ENCODE measurements around the gene SLC29A3.
A peak's percentile ranks its signal among the peaks of the same experiment; 100 is the strongest.
"Not testable (repeated sequence)": the region's sequence is repeated elsewhere in the genome, so short reads cannot be mapped to it uniquely, and the experiment has no call there.

SLC29A3 gene

DNA sequence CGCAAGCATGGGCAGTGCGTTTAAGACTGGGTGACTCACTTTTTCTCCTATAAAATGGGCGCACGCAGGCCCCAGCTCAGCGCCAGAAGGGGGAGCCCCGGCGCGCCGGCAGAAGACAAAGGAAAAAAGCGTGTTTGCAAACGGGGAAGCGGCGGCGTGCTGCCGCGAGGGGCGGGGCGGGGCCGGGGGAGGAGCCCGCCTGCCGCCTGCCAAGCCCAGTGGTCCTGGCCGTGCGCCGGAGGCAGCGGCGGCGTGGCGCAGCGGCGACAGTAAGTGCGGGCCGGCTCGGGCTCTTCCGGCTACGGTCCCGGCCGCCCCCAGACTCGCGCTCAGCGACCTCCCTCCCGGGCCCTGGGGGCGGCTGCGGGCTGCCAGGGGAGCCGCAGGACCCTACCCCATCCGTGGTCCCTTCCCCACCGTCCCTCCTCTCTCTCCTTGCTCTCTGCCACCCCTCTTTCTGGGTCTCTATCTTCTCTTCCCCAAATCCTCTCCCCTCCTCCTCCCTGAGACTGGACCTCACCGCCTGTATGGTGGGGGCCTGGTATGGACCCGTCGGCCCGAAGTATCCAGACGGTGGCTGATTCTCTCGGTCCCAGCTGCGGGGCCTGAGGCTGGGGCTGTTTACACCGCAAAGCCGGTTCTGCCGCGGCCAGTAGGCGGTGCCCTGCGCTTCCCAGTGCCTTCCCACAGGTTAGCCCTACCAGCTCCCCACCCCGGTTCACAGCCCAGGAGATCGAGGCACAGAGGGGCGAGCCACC, at the start of gene SLC29A3:
Gene SLC29A3 (plus strand): TSS at position 218 of the 758 bp plus-strand sequence. CDS start 51 bp downstream, at position 269.
- peak; percentile 85 for DNase-seq (ENCODE audit: low spot score)

DNA sequence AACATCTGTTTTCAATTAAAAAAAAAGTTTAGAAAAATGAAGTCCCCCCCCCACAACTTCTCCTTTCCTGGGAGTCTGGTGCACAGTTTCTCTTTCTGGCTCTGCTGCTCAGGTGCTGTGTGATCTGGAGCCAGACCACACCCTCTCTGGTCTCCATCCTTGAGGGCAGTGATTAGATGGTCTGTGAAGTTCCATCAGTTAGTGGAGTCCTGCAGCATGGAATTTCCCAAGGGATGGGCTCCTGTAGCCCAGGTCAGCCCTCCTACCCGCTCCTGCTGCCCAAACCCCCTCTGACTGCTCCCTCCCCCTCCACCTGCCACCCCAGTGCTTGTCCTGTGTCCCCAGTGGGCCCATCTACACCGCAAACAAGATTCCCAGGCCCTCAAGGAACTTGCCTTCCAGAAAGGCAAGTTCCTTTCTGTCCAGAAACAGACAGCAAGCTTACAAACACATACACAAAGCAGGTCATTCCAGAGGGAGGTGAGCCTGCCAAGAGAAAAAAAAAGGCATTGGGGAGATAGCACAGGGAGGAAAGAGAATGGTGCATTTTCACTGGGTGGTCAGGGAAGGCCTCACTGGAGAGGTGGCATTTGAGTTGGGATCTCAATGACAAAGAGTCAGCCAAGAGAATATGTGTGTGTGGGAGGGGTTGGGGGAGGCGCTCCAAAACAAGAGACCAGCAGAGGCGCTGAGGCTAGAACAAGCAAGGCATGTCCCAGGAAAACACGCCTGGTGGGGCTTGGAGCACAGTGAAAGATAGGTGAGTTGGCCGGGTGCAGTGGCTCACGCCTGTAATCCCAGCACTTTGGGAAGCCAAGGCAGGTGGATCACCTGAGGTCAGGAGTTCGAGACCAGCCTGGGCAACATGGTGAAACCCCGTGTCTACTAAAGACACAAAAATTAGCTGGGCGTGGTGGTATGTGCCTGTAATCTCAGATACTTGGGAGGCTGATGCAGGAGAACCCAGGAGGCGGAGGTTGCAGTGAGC, 49.5 kb upstream of the SLC29A3 start:
- DNase-seq (ENCODE audit: low spot score), result no peak

DNA sequence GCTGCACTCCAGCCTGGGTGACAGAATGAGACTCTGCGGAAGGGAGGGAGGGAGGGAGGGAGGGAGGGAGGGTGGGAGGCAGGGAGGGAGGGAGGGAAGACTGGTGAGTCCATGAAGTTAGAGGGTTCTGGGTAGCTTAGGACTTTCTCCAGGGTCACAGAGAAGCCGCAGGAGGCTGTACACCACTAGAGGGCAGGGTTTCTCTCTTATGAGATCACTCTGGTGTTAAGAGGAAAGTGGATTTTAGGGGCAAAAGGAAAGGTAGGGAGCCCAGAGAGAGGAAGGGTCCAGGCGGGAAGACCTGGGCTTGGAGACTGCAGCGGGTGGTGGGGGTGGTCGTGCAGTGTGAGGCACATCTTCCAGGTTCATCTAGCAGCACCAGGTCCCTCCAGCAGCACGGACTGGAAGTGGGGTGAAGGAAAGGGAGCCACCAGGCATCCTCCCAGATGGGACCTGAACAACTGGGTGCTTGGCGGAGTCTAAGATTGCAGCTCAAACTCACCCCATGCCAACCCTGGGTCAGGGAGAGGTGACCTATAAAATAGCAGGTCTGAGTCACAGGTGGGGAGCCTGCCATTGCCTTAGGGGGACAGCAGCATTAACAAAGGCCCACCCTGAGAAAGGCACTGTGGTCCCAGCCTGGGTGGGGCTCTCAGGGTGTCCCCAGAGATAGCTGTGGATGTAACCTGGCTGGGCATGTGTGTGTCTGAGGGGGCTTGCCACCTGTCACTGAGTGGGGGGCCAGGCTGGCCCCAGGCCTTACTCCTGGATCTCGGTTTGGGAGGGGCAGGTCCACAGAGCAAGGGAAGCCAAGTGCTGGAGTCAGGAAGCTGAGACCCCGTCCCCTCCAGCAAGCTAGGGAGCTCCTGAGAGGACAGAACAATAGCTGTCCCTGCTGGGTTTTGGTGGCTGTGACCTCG, 48.5 kb upstream of the SLC29A3 start:
- peak; percentile 56 for DNase-seq (ENCODE audit: low spot score)

DNA sequence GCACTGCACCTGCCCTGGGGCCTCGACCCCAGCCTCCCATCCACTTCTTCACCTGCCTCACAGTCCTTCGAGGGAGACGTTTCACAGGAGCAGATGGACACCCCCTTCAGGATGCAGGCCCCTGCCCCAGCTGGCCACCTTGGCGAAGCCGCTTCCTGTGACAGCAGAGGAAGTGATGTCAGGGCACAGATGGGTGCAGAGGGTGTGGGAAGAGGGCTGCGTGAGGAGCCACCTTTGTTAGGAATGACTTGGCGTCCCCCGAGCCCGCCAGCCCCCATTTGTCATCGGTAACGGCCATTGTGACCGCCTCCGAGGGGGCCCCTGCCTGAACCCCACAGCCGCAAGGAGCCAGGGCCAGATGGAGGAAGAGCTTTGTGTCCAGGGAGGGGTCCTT, 47.4 kb upstream of the SLC29A3 start:
- DNase-seq (ENCODE audit: low spot score), result no peak

DNA sequence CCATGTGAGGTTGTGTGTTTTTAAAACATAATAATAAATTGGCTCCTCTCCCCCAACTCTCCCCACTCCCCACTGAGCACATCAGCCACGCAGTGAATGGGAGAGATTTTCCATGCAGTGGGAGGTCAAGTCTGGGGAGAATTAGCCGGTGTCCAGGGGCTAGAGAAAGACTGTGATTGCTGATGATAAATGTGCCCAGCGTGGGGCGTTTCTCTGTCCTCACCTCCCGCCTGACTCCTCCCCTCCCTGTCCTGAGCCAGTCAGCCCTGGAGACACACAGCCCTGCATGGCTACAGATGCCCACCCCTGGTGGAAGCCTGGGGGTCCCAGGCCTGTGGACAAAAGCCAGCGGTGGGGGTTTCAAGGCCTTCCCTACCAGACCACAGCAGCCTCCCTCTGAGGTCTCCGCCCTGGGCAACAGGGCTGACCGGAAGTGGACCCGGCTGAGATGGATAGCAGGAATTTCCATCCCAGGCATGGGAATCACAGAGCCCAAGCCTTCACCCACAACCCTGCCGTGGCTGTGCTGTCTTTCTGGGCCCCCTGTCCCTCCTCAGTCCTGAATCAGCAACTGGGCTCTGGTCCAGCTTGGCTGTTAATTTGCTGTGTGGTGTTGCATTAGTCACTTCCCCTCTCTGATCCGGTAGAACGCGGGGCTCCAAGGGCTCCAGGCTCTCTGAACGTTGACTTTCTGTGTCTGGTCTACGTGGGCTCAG, 46.8 kb upstream of the SLC29A3 start:
- DNase-seq (ENCODE audit: low spot score), result peak; percentile 52

DNA sequence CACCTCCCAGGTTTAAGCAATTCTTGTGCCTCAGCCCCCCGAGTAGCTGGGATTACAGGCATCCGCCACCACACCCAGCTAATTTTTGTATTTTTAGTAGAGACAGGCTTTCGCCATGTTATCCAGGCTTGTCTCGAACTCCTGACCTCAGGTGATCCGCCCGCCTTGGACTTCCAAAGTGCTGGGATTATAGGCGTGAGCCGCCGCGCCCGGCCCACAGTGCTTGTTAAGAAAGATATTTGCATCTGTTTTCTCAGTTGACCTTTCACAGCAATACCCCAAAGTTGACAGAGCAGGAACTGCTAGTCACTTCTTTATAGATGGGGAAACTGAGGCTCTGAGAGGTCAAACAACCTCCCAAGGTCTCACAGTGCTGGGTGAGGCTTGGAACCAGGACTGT, 46.1 kb upstream of the SLC29A3 start:
- not testable (repeated sequence) for DNase-seq (ENCODE audit: low spot score)

DNA sequence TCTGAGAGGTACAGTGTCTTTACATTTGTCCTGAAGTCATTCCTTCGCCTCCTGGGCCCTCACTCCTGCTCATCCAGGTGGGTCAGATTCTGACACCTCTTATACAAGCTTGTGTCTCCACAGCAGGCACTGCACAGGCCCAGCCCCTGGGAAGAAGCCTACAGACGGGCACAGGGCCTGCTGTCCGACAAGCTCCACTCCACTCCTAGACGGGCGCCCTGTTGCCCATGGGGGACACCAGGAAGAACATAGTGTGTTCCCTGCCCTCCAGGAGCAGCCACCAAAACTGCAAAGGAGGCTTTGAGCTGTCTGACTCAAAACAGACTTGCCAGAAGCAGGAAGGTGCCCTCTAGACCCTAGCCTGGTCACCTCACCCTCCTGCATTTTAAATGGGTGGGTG, 45.6 kb upstream of the SLC29A3 start:
- no peak for DNase-seq (ENCODE audit: low spot score)

DNA sequence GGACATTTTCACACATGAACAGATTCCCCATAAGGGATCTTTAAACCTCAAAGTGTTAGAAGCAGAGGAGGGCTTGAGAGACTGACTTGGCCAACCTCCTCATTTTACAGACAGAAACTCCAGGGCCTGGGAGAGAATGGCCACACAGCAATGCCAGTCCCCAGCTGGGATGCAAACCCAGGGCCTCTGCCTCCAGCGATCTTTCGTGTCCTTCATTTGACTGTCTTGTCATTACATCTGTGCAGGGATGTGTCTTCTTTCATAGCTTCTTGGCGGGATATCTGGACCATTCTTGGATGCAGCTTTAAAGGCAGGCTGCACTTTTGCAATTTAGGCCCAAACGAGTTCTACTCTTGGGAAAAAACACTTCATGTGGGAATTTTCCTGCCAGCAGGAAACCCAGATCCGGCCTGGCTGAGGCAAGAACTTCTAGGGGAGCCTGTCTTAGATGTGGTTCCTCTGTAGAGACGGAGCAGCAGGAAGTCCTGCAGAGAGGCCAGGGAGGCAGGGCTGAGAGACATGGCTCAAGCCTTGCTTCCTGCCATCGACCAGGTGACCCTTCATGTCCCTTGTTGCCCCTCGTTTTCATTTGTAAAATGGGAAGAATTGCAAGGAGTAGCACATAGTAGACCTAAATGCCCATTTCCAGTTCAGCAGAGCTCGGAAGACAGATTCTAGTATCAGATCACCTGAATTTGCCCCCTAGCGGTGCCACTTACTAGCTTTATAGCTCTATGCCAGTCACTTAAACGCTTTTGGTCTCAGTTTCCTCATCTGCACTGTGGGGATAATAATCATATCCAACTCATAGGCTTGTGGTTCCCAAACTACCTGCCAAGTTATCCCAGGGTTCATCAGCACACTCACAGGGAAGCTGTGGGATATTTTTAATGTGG, 43.9 kb upstream of the SLC29A3 start:
- DNase-seq (ENCODE audit: low spot score), result no peak

DNA sequence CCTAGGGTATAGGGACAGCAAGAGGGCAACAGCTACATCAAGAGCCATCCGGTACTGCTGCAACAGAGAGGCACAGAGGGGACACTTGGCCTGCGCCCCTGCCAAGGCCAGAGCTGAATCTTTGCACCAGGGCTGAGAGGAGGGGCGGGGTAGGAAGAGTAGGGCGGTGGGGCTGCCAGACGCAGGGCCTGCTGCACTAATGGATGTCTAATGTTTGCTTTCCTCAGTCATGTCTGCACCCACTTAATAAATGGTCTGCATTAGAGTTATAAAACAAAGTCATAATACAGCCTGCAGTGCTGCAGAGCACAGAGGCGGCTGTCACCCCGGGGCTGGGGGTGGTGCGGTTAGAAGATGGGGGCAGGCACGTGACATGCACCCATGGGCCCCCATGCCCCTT, 42.2 kb upstream of the SLC29A3 start:
- no peak for DNase-seq (ENCODE audit: low spot score)

DNA sequence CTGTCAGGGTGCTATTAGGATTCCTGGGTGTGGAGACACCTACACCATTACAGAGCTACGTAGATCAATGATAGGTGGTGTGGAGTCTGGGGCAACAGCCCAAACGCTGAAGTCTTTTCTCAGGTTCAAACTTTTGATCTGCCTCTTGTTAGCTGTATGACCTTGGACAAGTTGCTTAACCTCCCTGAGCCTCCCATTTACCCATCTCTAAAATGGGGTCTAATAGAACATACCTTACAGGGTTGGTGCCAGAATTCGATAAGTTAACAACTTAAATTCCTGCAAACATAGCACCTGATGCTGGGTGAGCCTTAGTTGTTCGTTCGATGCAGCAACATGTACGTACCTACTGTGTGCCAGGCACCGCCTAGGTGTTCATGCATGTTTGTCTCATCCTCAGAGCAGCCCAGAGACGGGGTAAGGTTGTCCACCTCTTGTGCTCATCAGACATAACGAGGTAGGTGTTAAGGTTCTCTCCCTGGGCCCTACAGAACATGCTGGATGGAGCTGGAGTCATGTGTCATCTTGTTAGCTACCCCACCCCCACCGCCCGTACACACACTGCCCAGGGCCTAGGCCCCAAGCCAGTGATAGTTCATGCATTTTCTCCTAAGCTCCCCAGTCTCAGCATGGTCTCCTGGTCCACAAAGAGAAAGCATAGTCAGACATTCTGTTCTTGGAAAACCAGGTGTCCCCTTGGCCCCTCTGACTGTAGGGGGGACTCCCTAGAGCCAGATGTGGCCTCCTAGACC, 41.0 kb upstream of the SLC29A3 start:
- no peak for DNase-seq (ENCODE audit: low spot score)

DNA sequence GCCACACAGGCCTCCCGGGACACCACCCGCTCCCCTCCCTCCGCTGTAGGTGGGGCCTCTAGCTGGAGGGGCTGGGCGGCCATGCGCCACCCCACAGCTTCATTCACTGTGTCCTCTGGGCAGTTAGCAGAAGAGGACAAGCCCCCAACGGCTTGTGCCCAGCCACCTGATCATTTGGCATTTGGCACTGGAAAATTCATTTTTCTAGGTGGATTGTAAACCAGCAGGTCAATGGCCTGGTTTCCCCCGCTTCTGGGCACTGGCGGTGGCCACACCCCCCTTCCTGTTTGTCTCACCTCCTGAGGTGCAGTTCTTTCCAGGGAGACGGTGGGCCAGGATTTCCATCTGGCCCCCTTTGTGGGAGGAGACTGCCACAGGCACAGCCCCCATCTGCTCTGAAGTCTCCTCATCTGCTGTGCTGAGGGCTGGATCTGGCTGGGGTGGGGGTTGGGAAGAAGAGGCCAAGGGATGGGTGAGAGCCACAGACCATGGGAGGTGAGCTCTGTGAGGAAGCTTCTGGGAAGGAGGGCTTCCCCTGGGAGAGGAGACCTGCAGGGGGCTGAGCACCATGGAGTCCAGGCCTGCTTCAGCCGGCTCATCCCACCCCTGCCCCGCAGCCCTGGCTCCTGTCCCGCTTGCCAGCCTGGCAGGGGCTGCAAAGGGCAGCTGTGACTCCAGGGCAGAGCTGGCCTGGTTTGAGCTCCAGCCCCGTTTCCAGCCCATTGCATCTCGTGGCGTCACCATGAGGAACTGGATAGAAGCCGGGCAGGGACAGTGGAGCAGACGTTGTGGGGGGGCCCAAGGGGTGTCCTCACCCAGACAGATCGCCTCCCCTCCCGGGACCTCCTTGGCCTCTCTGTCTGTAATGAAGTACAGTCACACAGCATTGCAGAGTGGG, 40.1 kb upstream of the SLC29A3 start:
- no peak for DNase-seq (ENCODE audit: low spot score)

DNA sequence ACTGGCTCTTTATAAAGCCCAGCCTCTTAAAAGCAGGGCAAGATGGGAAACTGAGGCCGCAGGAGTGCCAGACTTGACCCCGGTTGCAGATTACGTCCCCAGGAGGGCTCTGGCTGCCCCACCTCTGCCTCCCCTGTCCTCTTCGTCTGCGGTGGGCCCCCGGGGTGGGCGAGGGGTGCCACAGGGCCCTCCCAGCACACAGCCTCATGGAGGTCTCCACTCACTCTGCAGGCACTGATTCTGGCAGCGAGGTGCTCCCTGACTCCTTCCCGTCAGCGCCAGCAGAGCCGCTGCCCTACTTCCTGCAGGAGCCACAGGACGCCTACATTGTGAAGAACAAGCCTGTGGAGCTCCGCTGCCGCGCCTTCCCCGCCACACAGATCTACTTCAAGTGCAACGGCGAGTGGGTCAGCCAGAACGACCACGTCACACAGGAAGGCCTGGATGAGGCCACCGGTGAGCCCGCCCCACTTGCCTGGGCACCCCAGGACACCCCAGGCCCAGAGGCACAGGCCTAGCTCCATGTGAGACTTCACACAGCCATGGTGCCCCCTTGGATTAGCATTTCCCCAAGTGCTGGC, 39.4 kb upstream of the SLC29A3 start:
- DNase-seq (ENCODE audit: low spot score), result no peak

DNA sequence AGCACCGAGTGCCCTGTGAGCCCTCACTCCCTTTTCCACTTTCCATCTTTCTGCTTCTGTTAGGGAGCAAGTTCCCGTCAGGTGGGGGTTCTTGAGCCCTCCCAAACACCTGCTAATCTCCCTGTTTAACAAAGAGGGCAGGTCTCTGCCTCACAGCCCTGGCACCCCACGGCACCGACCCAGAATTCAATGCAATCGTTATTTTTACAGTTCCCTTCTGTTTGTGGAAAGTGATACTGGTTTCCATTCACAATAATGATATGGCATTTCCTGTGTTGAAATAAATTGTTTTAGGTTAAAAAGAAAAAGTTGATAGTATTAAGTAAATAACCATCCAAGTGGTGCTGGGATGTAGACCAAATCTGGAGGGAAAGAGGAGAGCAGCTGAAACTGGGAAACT, 38.8 kb upstream of the SLC29A3 start:
- no peak for DNase-seq (ENCODE audit: low spot score)

DNA sequence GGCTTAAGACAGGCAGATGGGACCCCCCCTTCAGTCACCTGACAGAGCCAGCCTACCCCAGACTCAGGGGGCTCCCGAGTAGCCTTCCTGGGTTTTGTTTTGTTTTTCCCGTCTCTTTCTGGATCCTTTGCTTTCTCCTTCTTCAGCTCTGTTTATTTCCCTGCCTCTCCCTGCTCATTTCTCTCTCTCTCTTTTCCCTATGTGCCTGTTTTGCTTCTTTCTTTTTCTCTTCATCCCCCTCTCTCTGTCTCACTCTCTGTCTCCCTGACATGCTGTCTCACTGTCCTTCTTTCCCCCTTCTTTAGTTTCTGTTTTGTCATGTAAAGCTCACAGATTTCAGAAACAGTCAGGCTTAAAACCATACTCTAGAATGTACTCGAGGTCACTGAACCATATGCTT, 38.2 kb upstream of the SLC29A3 start:
- no peak for DNase-seq (ENCODE audit: low spot score)

DNA sequence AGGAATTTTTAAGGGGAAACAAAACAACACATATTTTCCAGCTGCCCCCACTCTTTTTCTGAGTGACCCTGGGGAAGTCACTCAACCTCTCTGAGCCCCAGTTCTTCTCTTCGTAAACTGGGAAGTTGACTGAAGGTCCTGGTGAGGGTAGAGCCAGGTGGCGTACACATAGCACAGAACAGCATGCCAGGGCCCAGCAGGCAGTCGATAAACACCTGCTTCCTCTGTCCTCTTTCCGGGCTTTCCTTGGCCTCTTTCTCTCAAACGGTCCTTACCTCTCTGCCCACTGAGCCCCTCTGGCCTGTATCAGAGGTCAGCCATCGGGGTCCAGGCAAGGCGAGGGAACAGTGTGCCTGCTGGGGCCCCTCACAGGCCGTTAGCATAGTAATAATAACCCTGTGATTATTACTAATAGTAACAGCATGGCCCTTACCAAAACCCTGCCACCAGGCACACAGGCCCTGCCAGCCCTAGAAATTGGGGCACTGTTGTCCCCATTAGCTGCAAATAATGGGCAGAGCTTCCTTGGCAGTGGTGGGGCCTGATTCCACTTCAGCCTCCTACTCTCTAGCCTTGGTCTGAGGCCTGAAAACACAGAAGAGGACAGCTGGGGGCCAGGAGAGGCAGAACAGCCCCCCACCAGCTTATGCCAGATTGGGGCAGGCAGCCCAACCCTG, 37.3 kb upstream of the SLC29A3 start:
- DNase-seq (ENCODE audit: low spot score), result no peak

DNA sequence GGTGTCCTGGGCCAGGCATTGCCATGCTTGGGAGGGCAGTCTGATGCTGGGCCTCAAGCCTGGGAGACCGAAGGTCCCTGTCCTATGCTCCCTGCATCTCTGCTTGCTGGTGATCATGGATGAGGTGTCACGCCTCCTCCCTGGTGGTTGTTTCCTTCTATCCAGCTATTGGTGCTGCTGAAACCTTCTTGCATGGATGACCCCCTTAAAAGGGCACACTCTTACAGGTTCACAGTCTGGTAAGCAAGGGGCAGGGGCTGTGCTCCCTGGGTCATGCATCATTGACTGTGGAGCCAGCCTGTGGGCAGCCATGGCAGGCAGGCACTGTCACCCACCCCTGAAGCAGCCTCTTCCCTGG, 36.8 kb upstream of the SLC29A3 start:
- DNase-seq (ENCODE audit: low spot score), result peak; percentile 58

DNA sequence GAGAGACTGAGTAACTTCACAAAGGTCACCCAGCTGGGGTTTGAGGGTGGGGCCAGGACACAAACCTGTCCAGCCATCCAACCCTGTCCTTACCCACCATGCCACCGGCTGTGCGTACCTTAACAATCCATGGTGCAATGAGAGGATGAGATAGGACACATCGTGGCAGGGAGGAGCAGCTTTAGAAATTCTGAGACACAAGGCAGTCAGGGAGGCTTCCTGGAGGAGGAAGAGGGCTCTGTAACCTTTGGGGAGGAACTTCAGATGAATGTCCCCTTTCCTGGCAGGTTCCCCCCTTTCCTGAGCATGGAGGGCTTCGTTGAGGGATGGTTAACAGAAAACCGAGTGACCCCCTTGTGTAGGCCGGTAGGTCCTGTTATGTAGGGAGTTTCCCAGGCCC, 35.6 kb upstream of the SLC29A3 start:
- DNase-seq (ENCODE audit: low spot score), result no peak

DNA sequence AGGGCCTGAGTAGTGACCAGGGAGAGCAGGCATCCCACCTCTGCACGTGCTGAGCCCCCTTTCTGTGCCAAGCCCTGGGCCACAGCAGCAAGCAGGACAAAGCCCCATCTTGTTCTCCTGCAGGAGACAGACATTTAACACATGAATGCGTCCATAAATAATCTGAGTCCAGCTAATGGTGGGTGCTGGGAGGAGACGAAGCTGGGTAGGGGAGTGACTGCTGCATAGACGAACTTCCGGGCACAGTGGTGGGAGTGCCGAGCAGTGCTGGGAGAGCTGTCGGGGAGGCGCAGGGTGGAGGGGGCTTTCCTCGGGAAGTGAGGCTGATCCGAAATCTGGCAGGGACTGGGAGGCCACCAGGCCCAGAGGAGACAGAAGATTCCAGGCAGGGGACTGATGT, 35.2 kb upstream of the SLC29A3 start:
- DNase-seq (ENCODE audit: low spot score), result no peak

Measured in kidney tubule cell (primary cell).